HT-29 (cell line): ENCODE data around the gene SAXO1. TPM values are rescaled to one million over a fixed set of nuclear protein-coding genes. Genes with fewer than 3 reads are reported as not detected.

Source experiments
- DNase-seq: peaks from one replicate; pipeline ENCODE4 v3.0.0-alpha.2; 2015; ENCODE audit warnings: low spot score
- total RNA-seq: library from RNA; depleted of rRNA; stranded (reverse); fragments of >200 nt; shearing (Covaris generic); gene quantifications from 2 replicates; pipeline ENCODE4 v1.2.3, GENCODE V29; 2014

SAXO1 gene
- total RNA-seq, 1 experiment from 2014 or later: not detected

- no peak for DNase-seq
These were observed 121.2 kb downstream of the SAXO1 start for GRCh38 chr9:18911714-18912342.

GRCh38 chr9:18910916-18911315 is 122.1 kb downstream of the SAXO1 start:
- DNase-seq: no peak

- DNase-seq: no peak
These were observed 122.6 kb downstream of the SAXO1 start for GRCh38 chr9:18910435-18910834.

GRCh38 chr9:18909140-18910018 is 123.6 kb downstream of the SAXO1 start:
- DNase-seq: no peak

- DNase-seq: no peak
These were observed 124.9 kb downstream of the SAXO1 start for GRCh38 chr9:18907927-18908625.

GRCh38 chr9:18906656-18907395 is 126.2 kb downstream of the SAXO1 start:
- no peak for DNase-seq

GRCh38 chr9:18905883-18906629 is 127.0 kb downstream of the SAXO1 start:
- DNase-seq: no peak

- no peak for DNase-seq
These were observed 127.8 kb downstream of the SAXO1 start for GRCh38 chr9:18905028-18905882.

- no peak for DNase-seq
These were observed 129.6 kb downstream of the SAXO1 start for GRCh38 chr9:18903450-18903849.

- no peak for DNase-seq
These were observed 136.4 kb downstream of the SAXO1 start for GRCh38 chr9:18896531-18897179.

- no peak for DNase-seq
These were observed 137.0 kb downstream of the SAXO1 start for GRCh38 chr9:18896004-18896403.

- DNase-seq: no peak
These were observed 139.5 kb downstream of the SAXO1 start for GRCh38 chr9:18893491-18893890.

- no peak for DNase-seq
These were observed 140.0 kb downstream of the SAXO1 start for GRCh38 chr9:18893046-18893445.

GRCh38 chr9:18891946-18892670 is 140.9 kb downstream of the SAXO1 start:
- no peak for DNase-seq

GRCh38 chr9:18890372-18890771 is 142.6 kb downstream of the SAXO1 start:
- DNase-seq: no peak

GRCh38 chr9:18889550-18889949 is 143.5 kb downstream of the SAXO1 start:
- DNase-seq: no peak

- no peak for DNase-seq
These were observed 144.7 kb downstream of the SAXO1 start for GRCh38 chr9:18888290-18888689.

GRCh38 chr9:18887546-18887945 is 145.5 kb downstream of the SAXO1 start:
- DNase-seq: no peak

- no peak for DNase-seq
These were observed 151.3 kb downstream of the SAXO1 start for GRCh38 chr9:18881758-18882157.
